HepG2 (cell line): ENCODE data around the gene KIF21B. TPM values are rescaled to one million over a fixed set of nuclear protein-coding genes. Genes with fewer than 3 reads are reported as not detected.

Source experiments
- ATAC-seq: fragments of 200-7000 bp; cut with Tn5 transposase; 3 replicates; pipeline ENCODE4 v1.9.1; 2020; ENCODE audit warnings: mild to moderate bottlenecking, moderate library complexity
- BruUV-seq: library from RNA; stranded (reverse); fragments of 400-500 nt; replicated peaks from 2 replicates; lab custom pipeline; 2021; lab: Mats Ljungman, UMichigan
- CTCF ChIA-PET: fragments of 300-600 bp; formaldehyde crosslinking; extraction: SDS; loops from one replicate; lab custom pipeline; 2021; ENCODE audit warnings: low total read pairs, inconsistent platforms, low intra/inter-chr PET ratio; lab: Yijun Ruan, JAX
- POLR2A ChIA-PET: fragments of 350-600 bp; sonication (Branson Sonifier 250); formaldehyde crosslinking; loops from one replicate; lab custom pipeline; 2020; ENCODE audit warnings: antibody characterized with exemption, inconsistent platforms; lab: Yijun Ruan, JAX
- DNase-seq: peaks from one replicate; pipeline ENCODE4 v3.0.0-alpha.2; 2015; ENCODE audit warnings: low spot score
- FAIRE-seq: peaks from 3 replicates; lab custom pipeline; 2011; peaks lifted over from hg19 to GRCh38; lab: Jason Lieb, UNC
- H2AFZ ChIP-seq: one replicate; pipeline ENCODE4 v1.6.1; 2011; ENCODE audit warnings: low read length, inconsistent platforms
- H3K27ac ChIP-seq: fragments of 300-600 bp; 3 replicates; pipeline ENCODE4 v1.8.0; 2011; ENCODE audit warnings: mixed run types, mild to moderate bottlenecking, mixed read lengths, low read length, inconsistent platforms; ENCODE audit not compliant: insufficient read depth; ENCODE audit errors: extremely low read length
- H3K27me3 ChIP-seq, 2 experiments: fragments of 200-600 bp in 1 of 2; 2 replicates in 1 of 2; 3 replicates in 1 of 2; pipeline versions ENCODE4 v1.6.0 to v1.8.0; 2011; ENCODE audit warnings: low read length in 2 of 2, mild to moderate bottlenecking in 2 of 2, moderate library complexity in 2 of 2, inconsistent platforms in 1 of 2; ENCODE audit not compliant: insufficient read depth in 2 of 2, control insufficient read depth in 1 of 2
- H3K36me3 ChIP-seq, 2 experiments: fragments of 200-600 bp in 1 of 2; replicated peaks in 1 of 2; 2 replicates in 1 of 2; 3 replicates in 1 of 2; pipeline versions ENCODE4 v1.5.1 to v1.8.0; 2011; ENCODE audit warnings: low read length in 2 of 2, inconsistent platforms in 1 of 2; ENCODE audit not compliant: insufficient read depth in 2 of 2, control insufficient read depth in 1 of 2
- H3K4me1 ChIP-seq: 2 replicates; pipeline ENCODE4 v1.5.1; 2012; ENCODE audit warnings: low read length, inconsistent platforms; ENCODE audit not compliant: insufficient read depth
- H3K4me2 ChIP-seq: 2 replicates; pipeline ENCODE4 v1.6.0; 2011; ENCODE audit warnings: low read depth, low read length, inconsistent platforms
- H3K4me3 ChIP-seq, 3 experiments: fragments of 200-600 bp in 1 of 3; sonication (generic), shearing (Covaris generic) in 1 of 3; replicated peaks in 1 of 3; 2 replicates each; pipeline ENCODE4 v1.5.1; 2011 to 2016; ENCODE audit warnings: low read length in 3 of 3, inconsistent platforms in 2 of 3, low read depth in 2 of 3, mild to moderate bottlenecking in 2 of 3, control low read depth in 1 of 3, mixed read lengths in 1 of 3; ENCODE audit not compliant: insufficient read depth in 1 of 3
- H3K79me2 ChIP-seq: one replicate; pipeline ENCODE4 v1.6.1; 2011; ENCODE audit warnings: low read length, inconsistent platforms; ENCODE audit not compliant: insufficient read depth
- H3K9ac ChIP-seq: 2 replicates; pipeline ENCODE4 v1.6.0; 2011; ENCODE audit warnings: mild to moderate bottlenecking, low read depth, low read length, inconsistent platforms; ENCODE audit not compliant: insufficient read depth
- H3K9me3 ChIP-seq: 2 replicates; pipeline ENCODE4 v1.5.1; 2012; ENCODE audit warnings: mild to moderate bottlenecking, low read length
- H4K20me1 ChIP-seq: 2 replicates; pipeline ENCODE4 v1.6.0; 2011; ENCODE audit warnings: inconsistent platforms, mild to moderate bottlenecking, low read length, moderate library complexity; ENCODE audit not compliant: insufficient read depth
- AKAP8 ChIP-seq: sonication (generic); formaldehyde crosslinking; IDR thresholded peaks from 2 replicates; pipeline ENCODE4 v1.5.1; 2020; ENCODE audit warnings: mild to moderate bottlenecking, missing genetic modification reagents
- ASH2L ChIP-seq: fragments of 300-600, 200-600 bp; sonication (generic); IDR thresholded peaks from 2 replicates; pipeline ENCODE4 v1.7.0; 2017; ENCODE audit warnings: low read depth, mild to moderate bottlenecking, moderate library complexity, mixed read lengths, low read length; ENCODE audit not compliant: insufficient read length
- BRCA1 ChIP-seq: sonication (generic); formaldehyde crosslinking; IDR thresholded peaks from 2 replicates; pipeline ENCODE4 v1.4.0; 2020; ENCODE audit warnings: missing genetic modification reagents
- DBP ChIP-seq: sonication (generic); formaldehyde crosslinking; IDR thresholded peaks from 2 replicates; pipeline ENCODE4 v1.4.0; 2020; ENCODE audit warnings: missing genetic modification reagents; ENCODE audit errors: not compliant biosample characterization
- DPF2 ChIP-seq: sonication (generic); formaldehyde crosslinking; IDR thresholded peaks from 2 replicates; pipeline ENCODE4 v1.4.0; 2020; ENCODE audit warnings: mild to moderate bottlenecking, low read depth, missing genetic modification reagents, borderline replicate concordance
- FOXA1 ChIP-seq, 2 experiments: fragments of 450-650 bp in 1 of 2; sonication (generic) in 1 of 2; formaldehyde crosslinking in 1 of 2; IDR thresholded peaks; 2 replicates each; pipeline versions ENCODE4 v1.4.0 to v1.6.1; 2016 to 2020; ENCODE audit warnings: missing genetic modification reagents in 1 of 2
- IRF2 ChIP-seq: IDR thresholded peaks from 2 replicates; pipeline ENCODE4 v1.6.1; 2018; ENCODE audit warnings: missing genetic modification reagents, missing compliant biosample characterization
- NR2F6 ChIP-seq, 2 experiments: IDR thresholded peaks; 2 replicates each; pipeline ENCODE4 v1.6.1; 2016; ENCODE audit warnings: antibody characterized with exemption in 1 of 2, mild to moderate bottlenecking in 1 of 2
- NRL ChIP-seq: sonication (generic); formaldehyde crosslinking; IDR thresholded peaks from 2 replicates; pipeline ENCODE4 v1.5.0; 2020; ENCODE audit warnings: missing genetic modification reagents, mild to moderate bottlenecking, moderate library complexity, borderline replicate concordance
- SNAI1 ChIP-seq: sonication (generic); formaldehyde crosslinking; IDR thresholded peaks from 2 replicates; pipeline ENCODE4 v1.5.0; 2020; ENCODE audit warnings: mild to moderate bottlenecking, missing genetic modification reagents, borderline replicate concordance
- ZBTB21 ChIP-seq: sonication (generic); formaldehyde crosslinking; IDR thresholded peaks from 2 replicates; pipeline ENCODE4 v1.4.0; 2020; ENCODE audit warnings: missing genetic modification reagents
- ZBTB34 ChIP-seq: sonication (generic); formaldehyde crosslinking; IDR thresholded peaks from 2 replicates; pipeline ENCODE4 v1.8.0; 2022; ENCODE audit warnings: mild to moderate bottlenecking, missing genetic modification reagents
- ZNF256 ChIP-seq: sonication (generic); formaldehyde crosslinking; conservative IDR thresholded peaks from 2 replicates; pipeline ENCODE4 v1.4.0; 2020; ENCODE audit warnings: missing genetic modification reagents
- ZNF460 ChIP-seq: sonication (generic); formaldehyde crosslinking; IDR thresholded peaks from 2 replicates; pipeline ENCODE4 v1.5.1; 2020; ENCODE audit warnings: missing genetic modification reagents, mild to moderate bottlenecking, borderline replicate concordance
- ZNF781 ChIP-seq: sonication (generic); formaldehyde crosslinking; IDR thresholded peaks from 2 replicates; pipeline ENCODE4 v1.5.1; 2020; ENCODE audit warnings: borderline replicate concordance, mild to moderate bottlenecking, missing genetic modification reagents; ENCODE audit errors: not compliant biosample characterization
- ZNF83 ChIP-seq: sonication (generic); formaldehyde crosslinking; IDR thresholded peaks from 2 replicates; pipeline ENCODE4 v1.4.0; 2020; ENCODE audit warnings: missing genetic modification reagents, mild to moderate bottlenecking, borderline replicate concordance
- WGBS: methylation state at CpG from one replicate; pipeline ENCODE4 v1.1.6; 2017; ENCODE audit warnings: low lambda C conversion rate; 5-methylcytosine and 5-hydroxymethylcytosine counted together
- in situ Hi-C: cut with HindIII; loops from 2 replicates; pipeline ENCODE4 v1.10.0; 2017; ENCODE audit warnings: low pct_unique_long_range_greater_than_20kb; ENCODE audit not compliant: extremely low pct_ligation_motif_present
- intact Hi-C: fragments of 100-400 bp; cut with micrococcal nuclease; formaldehyde crosslinking; loops from one replicate; pipeline ENCODE4 v1.10.0; 2022; ENCODE audit not compliant: unreplicated experiment
- polyA plus RNA-seq, 8 experiments: library from polyadenylated mRNA; depleted of rRNA in 3 of 8; stranded (reverse) in 7 of 8; unstranded in 1 of 8; fragments of >200 nt; fragmentation: Illumina TruSeq in 4 of 8; extraction: Trizol in 4 of 8; gene quantifications; 2 replicates each; pipeline versions ENCODE4 v1.2.1 to v1.2.3, GENCODE V29; 2011 to 2016; ENCODE audit warnings: low read depth in 4 of 8, missing spikeins in 1 of 8, mixed read lengths in 1 of 8; ENCODE audit not compliant: insufficient read depth in 1 of 8
- total RNA-seq, 5 experiments: library from RNA; depleted of rRNA; stranded (reverse); fragments of >200 nt; fragmentation: Illumina TruSeq; extraction: Trizol; gene quantifications; 2 replicates each; pipeline ENCODE4 v1.2.3, GENCODE V29; 2016; ENCODE audit warnings: low read depth in 1 of 5
- TF ChIP-seq, protein P1 (sequence below): sonication (generic); formaldehyde crosslinking; IDR thresholded peaks from 2 replicates; pipeline ENCODE4 v1.5.0; 2020; ENCODE audit warnings: mild to moderate bottlenecking, missing genetic modification reagents
- TF ChIP-seq, protein P2 (sequence below): sonication (generic); formaldehyde crosslinking; IDR thresholded peaks from 2 replicates; pipeline ENCODE4 v1.9.0; 2021; ENCODE audit warnings: missing genetic modification reagents, mild to moderate bottlenecking, borderline replicate concordance

Gene KIF21B
- total and polyA plus RNA-seq, 2 of the 13 experiments (the other 11 are each of a cell fraction or from before 2014, with no cell fraction given), result 0.17 to 0.20 TPM

- TF ChIP-seq, protein P1, sequence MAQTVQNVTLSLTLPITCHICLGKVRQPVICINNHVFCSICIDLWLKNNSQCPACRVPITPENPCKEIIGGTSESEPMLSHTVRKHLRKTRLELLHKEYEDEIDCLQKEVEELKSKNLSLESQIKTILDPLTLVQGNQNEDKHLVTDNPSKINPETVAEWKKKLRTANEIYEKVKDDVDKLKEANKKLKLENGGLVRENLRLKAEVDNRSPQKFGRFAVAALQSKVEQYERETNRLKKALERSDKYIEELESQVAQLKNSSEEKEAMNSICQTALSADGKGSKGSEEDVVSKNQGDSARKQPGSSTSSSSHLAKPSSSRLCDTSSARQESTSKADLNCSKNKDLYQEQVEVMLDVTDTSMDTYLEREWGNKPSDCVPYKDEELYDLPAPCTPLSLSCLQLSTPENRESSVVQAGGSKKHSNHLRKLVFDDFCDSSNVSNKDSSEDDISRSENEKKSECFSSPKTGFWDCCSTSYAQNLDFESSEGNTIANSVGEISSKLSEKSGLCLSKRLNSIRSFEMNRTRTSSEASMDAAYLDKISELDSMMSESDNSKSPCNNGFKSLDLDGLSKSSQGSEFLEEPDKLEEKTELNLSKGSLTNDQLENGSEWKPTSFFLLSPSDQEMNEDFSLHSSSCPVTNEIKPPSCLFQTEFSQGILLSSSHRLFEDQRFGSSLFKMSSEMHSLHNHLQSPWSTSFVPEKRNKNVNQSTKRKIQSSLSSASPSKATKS (CRISPR knock-in tag), result no peak
- TF ChIP-seq IRF2, result no peak
- TF ChIP-seq, protein P2, sequence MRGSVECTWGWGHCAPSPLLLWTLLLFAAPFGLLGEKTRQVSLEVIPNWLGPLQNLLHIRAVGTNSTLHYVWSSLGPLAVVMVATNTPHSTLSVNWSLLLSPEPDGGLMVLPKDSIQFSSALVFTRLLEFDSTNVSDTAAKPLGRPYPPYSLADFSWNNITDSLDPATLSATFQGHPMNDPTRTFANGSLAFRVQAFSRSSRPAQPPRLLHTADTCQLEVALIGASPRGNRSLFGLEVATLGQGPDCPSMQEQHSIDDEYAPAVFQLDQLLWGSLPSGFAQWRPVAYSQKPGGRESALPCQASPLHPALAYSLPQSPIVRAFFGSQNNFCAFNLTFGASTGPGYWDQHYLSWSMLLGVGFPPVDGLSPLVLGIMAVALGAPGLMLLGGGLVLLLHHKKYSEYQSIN (CRISPR knock-in tag), result no peak
- TF ChIP-seq ZNF781 (CRISPR knock-in tag), result no peak
Measured at GRCh38 chr1:201068976-201069375, 45.5 kb upstream of the KIF21B start (continued).

DNA sequence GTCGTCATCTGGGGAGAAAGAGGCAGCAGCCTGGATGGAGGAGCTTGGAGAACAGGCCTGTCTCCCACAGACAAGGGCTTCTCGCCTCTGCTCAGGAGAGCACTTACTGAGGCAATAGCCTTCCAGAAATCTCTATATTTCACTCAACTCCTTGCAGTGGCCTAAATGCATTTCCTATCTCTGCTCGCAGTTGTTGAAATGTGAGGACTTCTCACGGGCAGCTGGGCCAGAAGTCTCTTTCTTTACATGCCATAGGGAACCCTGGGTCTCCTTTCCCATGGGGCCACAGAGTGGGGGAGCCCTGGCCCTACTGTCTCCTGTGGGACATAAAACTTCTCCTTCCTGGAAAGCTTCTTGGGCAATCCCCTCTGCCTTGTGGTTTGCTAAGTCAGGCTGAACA, 43.5 kb upstream of the KIF21B start:
- no peak overlapping the region for H3K27ac ChIP-seq
- no peaks in the 10 kb centered on the region for H3K79me2 ChIP-seq
- no peak overlapping the region for H3K9ac ChIP-seq
- no TSS peak for BruUV-seq
- in situ Hi-C loops, result no loop called here
- DNase-seq (no peak), FAIRE-seq (no peak), ATAC-seq (no peak)
- H4K20me1 ChIP-seq, result no peaks in the 10 kb centered on the region
- no peaks in the 10 kb centered on the region for H3K36me3 ChIP-seq
- WGBS, result 17% methylated on average over 3 of the region's 4 CpGs
- no peak overlapping the region for H3K4me3 ChIP-seq
- ChIA-PET POLR2A (no interaction called here), CTCF (no interaction called here)
- intact Hi-C loops, result no loop called here
- no peak overlapping the region for H3K4me2 ChIP-seq
- no peak overlapping the region for H2AFZ ChIP-seq
- H3K9me3 ChIP-seq, result no peaks in the 10 kb centered on the region
- H3K4me1 ChIP-seq, result peaks cover 15% of the 10 kb centered on the region
- H3K27me3 ChIP-seq, result peaks cover 0 to 33% of the 10 kb centered on the region in 2 experiments; a peak in 3 of 5 replicates
- TF ChIP-seq ZBTB34 (CRISPR knock-in tag) (no peak), NR2F6 (IDR thresholded peaks at IDR 0.05) (no peak), NR2F6 (CRISPR knock-in tag; IDR thresholded peaks at IDR 0.05) (no peak), ZNF83 (CRISPR knock-in tag) (no peak), BRCA1 (CRISPR knock-in tag) (no peak), NRL (CRISPR knock-in tag) (no peak), ZNF460 (CRISPR knock-in tag) (no peak), ZBTB21 (CRISPR knock-in tag) (no peak), DPF2 (CRISPR knock-in tag) (no peak), AKAP8 (CRISPR knock-in tag) (no peak), DBP (CRISPR knock-in tag) (no peak), SNAI1 (no peak), ASH2L (no peak), FOXA1 (IDR thresholded peaks at IDR 0.05) (no peak), FOXA1 (CRISPR knock-in tag; IDR thresholded peaks at IDR 0.05) (no peak), ZNF256 (CRISPR knock-in tag) (no peak)
